GM12873 (cell line): ENCODE results near the gene SCARB2.

Source experiments
- CTCF ChIP-seq: IDR thresholded peaks from 2 replicates; pipeline ENCODE4 v1.5.1; 2012; ENCODE audit warnings: low read depth, mild to moderate bottlenecking, moderate library complexity, low read length, control low read depth; ENCODE audit not compliant: insufficient read depth; ENCODE audit errors: missing control alignments

Gene SCARB2

GRCh38 chr4:76188149-76188548 lies 25.5 kb downstream of the SCARB2 start:
- TF ChIP-seq CTCF, result no peak

DNA sequence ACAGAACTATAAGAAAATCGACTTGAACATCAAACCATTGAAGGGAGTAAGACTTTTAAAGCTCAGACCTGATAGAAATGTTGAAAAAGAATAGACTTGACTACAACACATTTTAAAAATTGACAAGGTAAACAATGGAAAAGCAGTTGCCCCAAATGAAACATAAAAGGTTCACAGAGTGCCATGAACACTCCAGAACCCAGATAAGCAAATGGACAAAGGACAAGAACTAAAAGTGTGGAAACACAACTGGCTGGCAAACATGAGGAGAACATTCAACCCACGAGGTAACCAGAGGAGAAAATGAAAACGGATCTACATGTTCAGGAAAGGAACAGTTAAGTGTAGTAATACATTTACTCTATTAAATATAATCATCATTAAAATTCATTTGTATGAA lies 26.5 kb downstream of the SCARB2 start:
- TF ChIP-seq CTCF, result no peak

DNA sequence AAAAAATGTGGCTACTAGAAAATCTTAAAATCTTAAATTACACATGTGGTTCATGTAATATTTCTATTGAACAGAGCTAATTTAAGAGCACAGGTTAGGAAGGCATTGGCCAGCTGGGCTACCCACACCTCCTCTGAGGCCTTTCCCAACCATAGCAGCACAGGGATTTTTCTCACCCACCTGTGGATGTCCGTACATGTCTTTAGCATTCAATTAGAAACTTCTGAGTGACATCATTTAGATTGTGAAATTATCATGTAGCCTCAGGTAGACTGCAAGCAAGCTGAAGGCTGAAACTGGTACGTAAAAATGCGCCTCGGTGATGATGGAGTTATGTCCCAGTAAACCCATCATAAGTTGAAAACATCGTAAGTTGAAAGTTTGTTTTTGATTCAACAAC lies 31.2 kb downstream of the SCARB2 start:
- TF ChIP-seq CTCF, result no peak

- TF ChIP-seq CTCF, result peak; percentile 90
Measured at GRCh38 chr4:76179398-76180318, 34.0 kb downstream of the SCARB2 start.

DNA sequence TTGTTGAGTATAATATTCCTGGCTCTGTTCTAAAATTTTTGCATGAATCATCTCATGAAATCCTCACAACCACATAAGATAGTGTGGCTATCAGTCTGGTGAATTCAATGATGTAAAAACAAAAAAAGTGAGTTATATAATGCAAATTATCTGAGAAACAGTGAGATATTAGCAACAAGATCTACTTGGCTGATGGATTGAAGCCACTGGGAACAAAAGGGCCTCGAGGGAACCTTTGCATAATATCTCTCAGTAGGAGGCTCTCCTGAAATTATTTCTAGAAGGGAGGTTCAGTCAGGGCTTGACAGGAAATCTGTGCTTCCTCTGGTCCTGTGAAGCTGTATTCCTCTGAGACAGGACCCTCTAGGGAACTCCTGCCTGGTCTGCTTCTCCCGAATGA lies 35.3 kb downstream of the SCARB2 start:
- no peak for TF ChIP-seq CTCF

GRCh38 chr4:76177709-76178108 lies 35.9 kb downstream of the SCARB2 start:
- TF ChIP-seq CTCF, result no peak

DNA sequence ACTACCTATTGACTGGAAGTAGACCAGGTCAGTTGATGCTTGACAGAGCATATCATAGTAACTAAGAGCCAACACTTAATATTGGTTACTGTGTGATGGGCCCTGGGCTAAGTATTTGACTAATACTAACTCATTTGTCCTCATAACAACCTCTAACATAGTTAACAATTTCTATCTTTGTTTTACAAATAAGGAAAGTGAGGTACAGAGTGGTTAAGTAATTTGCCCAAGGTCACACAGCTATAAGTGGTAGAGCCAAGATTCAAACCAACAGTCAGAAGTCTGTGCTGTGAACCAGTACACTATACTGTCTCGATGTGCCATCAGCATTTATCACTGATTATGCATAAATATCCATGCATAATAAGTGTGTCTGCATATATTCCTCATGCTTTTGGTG lies 38.3 kb downstream of the SCARB2 start:
- no peak for TF ChIP-seq CTCF
